Measurements from ENCODE around the gene SRSF7. TPM values are rescaled to one million over a fixed set of nuclear protein-coding genes. Genes with fewer than 3 reads are reported as not detected.

The SRSF7 gene
- total and polyA plus RNA-seq, 2 donors from 2014 or later, result 74.1 to 123 TPM

GRCh38 chr2:38750011-38750890 is 910 bp downstream of the SRSF7 start:
- peak overlapping the region; percentile 100 for H3K9ac ChIP-seq (ENCODE audit: low read length in 3 of 3)
- intact Hi-C loops (cut with DNase I), result no loop called here
- FAIRE-seq (no peak), DNase-seq (peak in 4 of 5 donors; percentile 42 to 85 (median 76))
- no peaks in the 10 kb centered on the region for H3K27me3 ChIP-seq (ENCODE audit: control insufficient read depth, insufficient read depth, low read length)
- H3K4me3 ChIP-seq (ENCODE audit: low read length in 3 of 3), result peak overlapping the region; percentile 98 to 100 (median 100)
- peak overlapping the region; percentile 100 for H3K27ac ChIP-seq (ENCODE audit: low read depth in 2 of 2, low read length in 2 of 2)
- no peaks in the 10 kb centered on the region for H3K9me3 ChIP-seq (ENCODE audit: control insufficient read depth in 2 of 3, insufficient read depth in 1 of 3, low read length in 3 of 3)
- peaks cover 24 to 43% (median 29%) of the 10 kb centered on the region in 3 donors for H3K36me3 ChIP-seq (ENCODE audit: control insufficient read depth in 2 of 3, insufficient read depth in 3 of 3, low read length in 3 of 3)
- TF ChIP-seq CTCF (IDR thresholded peaks at IDR 0.05; ENCODE audit: borderline replicate concordance, extremely low read depth, insufficient read depth), result no peak
- H3K4me1 ChIP-seq (ENCODE audit: control insufficient read depth in 2 of 3, insufficient read depth in 2 of 3, low read depth in 1 of 3, low read length in 3 of 3), result peaks cover 5 to 12% (median 11%) of the 10 kb centered on the region in 3 donors

GRCh38 chr2:38748943-38749804 is 2.0 kb downstream of the SRSF7 start:
- no peaks in the 10 kb centered on the region for H3K27me3 ChIP-seq (ENCODE audit: control insufficient read depth, insufficient read depth, low read length)
- DNase-seq (no peak), FAIRE-seq (no peak)
- H3K4me3 ChIP-seq (ENCODE audit: low read length in 3 of 3), result peak overlapping the region; percentile 98 to 100 (median 100)
- H3K27ac ChIP-seq (ENCODE audit: low read depth in 2 of 2, low read length in 2 of 2), result no peak overlapping the region
- peak overlapping the region; percentile 70 to 100 (median 71) for H3K9ac ChIP-seq (ENCODE audit: low read length in 3 of 3)
- peaks cover 5 to 14% (median 11%) of the 10 kb centered on the region in 3 donors for H3K4me1 ChIP-seq (ENCODE audit: control insufficient read depth in 2 of 3, insufficient read depth in 2 of 3, low read depth in 1 of 3, low read length in 3 of 3)
- TF ChIP-seq CTCF (IDR thresholded peaks at IDR 0.05; ENCODE audit: borderline replicate concordance, extremely low read depth, insufficient read depth), result no peak
- H3K9me3 ChIP-seq (ENCODE audit: control insufficient read depth in 2 of 3, insufficient read depth in 1 of 3, low read length in 3 of 3), result no peaks in the 10 kb centered on the region
- intact Hi-C loops (cut with DNase I), result no loop called here
- H3K36me3 ChIP-seq (ENCODE audit: control insufficient read depth in 2 of 3, insufficient read depth in 3 of 3, low read length in 3 of 3), result peaks cover 28 to 53% (median 34%) of the 10 kb centered on the region in 3 donors

GRCh38 chr2:38748391-38748790 is 2.8 kb downstream of the SRSF7 start:
- intact Hi-C loops (cut with DNase I), result no loop called here
- no peak for TF ChIP-seq CTCF (IDR thresholded peaks at IDR 0.05; ENCODE audit: borderline replicate concordance, extremely low read depth, insufficient read depth)
- no peak overlapping the region for H3K27ac ChIP-seq (ENCODE audit: low read depth in 2 of 2, low read length in 2 of 2)
- H3K9ac ChIP-seq (ENCODE audit: low read length in 3 of 3), result no peak overlapping the region
- peaks cover 28 to 60% (median 34%) of the 10 kb centered on the region in 3 donors for H3K36me3 ChIP-seq (ENCODE audit: control insufficient read depth in 2 of 3, insufficient read depth in 3 of 3, low read length in 3 of 3)
- no peak for FAIRE-seq
- no peaks in the 10 kb centered on the region for H3K9me3 ChIP-seq (ENCODE audit: control insufficient read depth in 2 of 3, insufficient read depth in 1 of 3, low read length in 3 of 3)
- peaks cover 5 to 16% (median 11%) of the 10 kb centered on the region in 3 donors for H3K4me1 ChIP-seq (ENCODE audit: control insufficient read depth in 2 of 3, insufficient read depth in 2 of 3, low read depth in 1 of 3, low read length in 3 of 3)
- peak overlapping the region in 1 of 3 donors; percentile 5 for H3K4me3 ChIP-seq (ENCODE audit: low read length in 3 of 3)
- no peak for DNase-seq
- no peaks in the 10 kb centered on the region for H3K27me3 ChIP-seq (ENCODE audit: control insufficient read depth, insufficient read depth, low read length)
